Left lung (tissue), 10 donors: ENCODE results near the gene TCEAL1. TPM values are rescaled to one million over a fixed set of nuclear protein-coding genes. Genes with fewer than 3 reads are reported as not detected.

ENCODE experiments used
- ATAC-seq: fragments of 200-7000 bp; cut with Tn5 transposase; one replicate; pipeline ENCODE4 v1.9.1; 2020; ENCODE audit warnings: moderate library complexity
- DNase-seq, 4 donors: peaks; one replicate each; pipeline ENCODE4 v3.0.0-alpha.2; 2013 to 2020
- H3K27ac ChIP-seq, 2 donors: fragments of 200-600 bp; sonication (generic) in 1 of 2; one replicate each; pipeline versions ENCODE4 v1.5.0 to v1.8.0; 2020 to 2021
- H3K27me3 ChIP-seq, 2 donors: fragments of 200-600 bp; sonication (generic) in 1 of 2; one replicate each; pipeline versions ENCODE4 v1.5.0 to v1.8.0; 2020 to 2021
- H3K36me3 ChIP-seq, 2 donors: fragments of 200-600 bp; sonication (generic) in 1 of 2; one replicate each; pipeline versions ENCODE4 v1.5.0 to v1.8.0; 2020 to 2021
- H3K4me1 ChIP-seq, 2 donors: fragments of 200-600 bp; one replicate each; pipeline ENCODE4 v1.8.0; 2021
- H3K4me3 ChIP-seq, 2 donors: fragments of 200-600 bp; sonication (generic) in 1 of 2; one replicate each; pipeline versions ENCODE4 v1.5.0 to v1.8.0; 2020 to 2021; ENCODE audit warnings: mild to moderate bottlenecking in 1 of 2
- H3K9me3 ChIP-seq, 2 donors: fragments of 200-600 bp; sonication (generic) in 1 of 2; one replicate each; pipeline versions ENCODE4 v1.5.0 to v1.8.0; 2020 to 2021
- intact Hi-C, 2 donors: fragments of 100-400 bp; cut with DNase I; formaldehyde crosslinking; loops; one replicate each; pipeline versions ENCODE4 v1.11.2 to v1.14.2; 2022
- polyA plus RNA-seq, 6 donors: library from polyadenylated mRNA; unstranded; fragments of 120-200 nt; gene quantifications; one replicate each; pipeline ENCODE4 v1.2.1, GENCODE V29; 2013; ENCODE audit not compliant: insufficient read length in 6 of 6
- total RNA-seq, 2 donors: library from RNA; stranded (reverse); fragmentation: NEBNext Ultra II Directional; extraction: Animal tissue kit (Norgen Biotek cat#: 25700); gene quantifications; one replicate each; pipeline ENCODE4 v1.2.1, GENCODE V29; 2021
- TF ChIP-seq, protein P1 (sequence below), 2 donors: fragments of 200-600 bp; sonication (generic) in 1 of 2; IDR thresholded peaks; one replicate each; pipeline versions ENCODE4 v1.5.0 to v1.8.0; 2021; ENCODE audit warnings: antibody characterized with exemption in 2 of 2
- donor health status: DM: no; HTN: yes; CAD: no.
- donor health status: DM: no; HTN: no; CAD: no.

TCEAL1 gene
- total and polyA plus RNA-seq, 8 donors = 27.3 to 34.0 (median 32.0) TPM

DNA sequence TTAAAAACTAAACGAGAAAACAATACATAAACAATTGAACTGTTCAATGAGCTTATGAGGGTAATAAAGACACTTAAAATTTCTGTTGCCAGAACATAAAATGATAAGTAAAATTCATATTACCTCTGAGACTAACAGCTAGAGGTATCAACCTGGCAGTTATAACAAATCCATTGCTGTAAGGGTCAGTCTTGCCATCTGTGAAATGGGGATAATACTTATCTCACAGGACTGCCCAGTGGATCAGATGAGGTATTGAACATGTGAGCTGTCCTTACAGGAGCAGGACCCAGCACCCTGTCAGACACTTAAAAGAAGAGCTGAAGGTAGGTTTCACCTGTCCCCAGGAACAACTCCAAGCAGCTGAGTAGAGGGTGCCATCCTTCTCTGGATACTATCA lies 18.5 kb upstream of the TCEAL1 start:
- ATAC-seq (no peak), DNase-seq (no peak)
- Histone ChIP-seq H3K36me3 (no peaks in the 10 kb centered on the region), H3K27me3 (peaks cover 0 to 5% of the 10 kb centered on the region in 2 donors), H3K9me3 (no peaks in the 10 kb centered on the region), H3K4me3 (no peak overlapping the region), H3K4me1 (no peaks in the 10 kb centered on the region), H3K27ac (no peak overlapping the region)
- intact Hi-C loops = no loop called here
- TF ChIP-seq, protein P1, sequence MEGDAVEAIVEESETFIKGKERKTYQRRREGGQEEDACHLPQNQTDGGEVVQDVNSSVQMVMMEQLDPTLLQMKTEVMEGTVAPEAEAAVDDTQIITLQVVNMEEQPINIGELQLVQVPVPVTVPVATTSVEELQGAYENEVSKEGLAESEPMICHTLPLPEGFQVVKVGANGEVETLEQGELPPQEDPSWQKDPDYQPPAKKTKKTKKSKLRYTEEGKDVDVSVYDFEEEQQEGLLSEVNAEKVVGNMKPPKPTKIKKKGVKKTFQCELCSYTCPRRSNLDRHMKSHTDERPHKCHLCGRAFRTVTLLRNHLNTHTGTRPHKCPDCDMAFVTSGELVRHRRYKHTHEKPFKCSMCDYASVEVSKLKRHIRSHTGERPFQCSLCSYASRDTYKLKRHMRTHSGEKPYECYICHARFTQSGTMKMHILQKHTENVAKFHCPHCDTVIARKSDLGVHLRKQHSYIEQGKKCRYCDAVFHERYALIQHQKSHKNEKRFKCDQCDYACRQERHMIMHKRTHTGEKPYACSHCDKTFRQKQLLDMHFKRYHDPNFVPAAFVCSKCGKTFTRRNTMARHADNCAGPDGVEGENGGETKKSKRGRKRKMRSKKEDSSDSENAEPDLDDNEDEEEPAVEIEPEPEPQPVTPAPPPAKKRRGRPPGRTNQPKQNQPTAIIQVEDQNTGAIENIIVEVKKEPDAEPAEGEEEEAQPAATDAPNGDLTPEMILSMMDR (IDR thresholded peaks at IDR 0.05) = no peak

DNA sequence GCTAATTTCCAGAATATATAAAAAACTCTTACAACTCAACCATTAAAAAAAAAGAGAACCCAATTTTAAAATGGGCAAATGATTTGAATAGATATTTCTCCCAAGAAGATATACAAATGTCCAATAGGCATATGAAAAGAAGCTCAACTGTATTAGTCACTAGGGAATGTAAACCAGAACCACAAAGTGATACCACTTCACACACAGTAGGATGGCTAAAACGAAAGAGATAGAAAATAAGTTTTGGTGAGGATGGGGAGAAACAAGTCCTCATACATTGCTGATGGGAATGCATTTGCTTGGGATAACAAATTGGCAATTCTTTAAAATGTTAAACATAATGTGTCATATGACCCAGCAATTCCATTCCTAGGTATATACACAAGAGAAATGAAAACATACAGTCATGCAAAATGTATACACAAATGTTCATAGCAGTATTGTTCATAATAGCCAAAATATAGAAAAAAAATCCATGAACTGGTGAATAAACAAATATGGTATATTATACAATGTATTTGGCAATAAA lies 15.3 kb upstream of the TCEAL1 start:
- Histone ChIP-seq H3K4me1 (no peaks in the 10 kb centered on the region), H3K4me3 (no peak overlapping the region), H3K27me3 (peaks cover 0 to 1% of the 10 kb centered on the region in 2 donors), H3K36me3 (no peaks in the 10 kb centered on the region), H3K27ac (no peak overlapping the region), H3K9me3 (no peaks in the 10 kb centered on the region)
- DNase-seq (no peak), ATAC-seq (no peak)
- TF ChIP-seq, protein P1 (IDR thresholded peaks at IDR 0.05) = no peak
- intact Hi-C loops = no loop called here

DNA sequence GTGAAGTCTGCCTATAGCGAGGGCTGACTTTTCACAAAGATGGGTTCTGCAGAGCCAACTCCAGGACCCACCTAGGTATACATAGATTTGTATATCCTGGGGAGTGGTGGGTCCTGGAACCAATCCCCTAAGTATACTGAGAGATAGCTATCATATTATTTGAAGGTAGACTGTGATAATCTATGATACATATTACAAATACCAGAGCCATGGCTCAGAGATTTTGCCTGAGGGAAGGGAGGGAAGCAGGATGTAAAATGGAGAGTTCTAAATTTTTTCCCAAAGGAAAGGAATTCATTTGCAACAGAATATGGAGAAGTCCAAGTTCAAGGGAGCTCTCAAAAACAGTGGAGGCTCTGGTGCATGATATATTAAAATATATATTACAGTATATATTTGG lies 13.8 kb upstream of the TCEAL1 start:
- TF ChIP-seq, protein P1 (IDR thresholded peaks at IDR 0.05) = no peak
- Histone ChIP-seq H3K9me3 (no peaks in the 10 kb centered on the region), H3K4me1 (no peaks in the 10 kb centered on the region), H3K27ac (no peak overlapping the region), H3K36me3 (no peaks in the 10 kb centered on the region), H3K27me3 (peaks cover 0 to 3% of the 10 kb centered on the region in 2 donors), H3K4me3 (no peak overlapping the region)
- DNase-seq = no peak
- ATAC-seq = no peak
- intact Hi-C loops = no loop called here

DNA sequence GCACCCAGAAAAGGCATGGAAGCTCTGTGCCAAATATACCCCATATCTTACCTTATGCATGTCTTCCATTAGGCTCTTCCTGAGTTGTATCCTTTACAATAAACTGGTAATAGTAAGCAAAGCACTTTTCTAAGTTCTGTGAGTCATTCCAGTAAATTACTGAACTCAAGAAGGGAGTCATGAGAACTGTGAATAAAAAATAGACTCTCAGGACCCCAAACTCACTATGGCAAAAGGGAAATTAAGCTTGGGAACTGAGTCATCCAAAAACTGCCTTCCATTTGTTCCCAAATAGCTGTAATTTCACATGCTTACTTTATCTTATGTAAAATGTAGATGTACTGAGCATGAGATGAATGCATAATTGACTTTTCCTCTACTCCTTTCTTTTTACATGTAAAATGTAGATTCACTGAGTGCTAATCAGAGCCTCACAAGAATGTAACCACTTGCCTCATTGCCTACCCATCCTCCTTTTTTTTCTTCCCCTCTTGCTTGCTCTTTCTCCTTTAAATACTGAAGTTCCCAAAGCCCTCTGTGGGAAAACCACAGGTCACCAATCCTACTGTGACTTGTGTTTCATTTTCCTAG lies 12.9 kb upstream of the TCEAL1 start:
- DNase-seq = no peak
- H3K4me3 ChIP-seq = no peak overlapping the region
- ATAC-seq = no peak
- intact Hi-C loops = no loop called here
- H3K36me3 ChIP-seq = no peaks in the 10 kb centered on the region
- no peaks in the 10 kb centered on the region for H3K4me1 ChIP-seq
- no peak overlapping the region for H3K27ac ChIP-seq
- TF ChIP-seq, protein P1 (IDR thresholded peaks at IDR 0.05) = no peak
- peaks cover 0 to 3% of the 10 kb centered on the region in 2 donors for H3K27me3 ChIP-seq
- H3K9me3 ChIP-seq = no peaks in the 10 kb centered on the region

DNA sequence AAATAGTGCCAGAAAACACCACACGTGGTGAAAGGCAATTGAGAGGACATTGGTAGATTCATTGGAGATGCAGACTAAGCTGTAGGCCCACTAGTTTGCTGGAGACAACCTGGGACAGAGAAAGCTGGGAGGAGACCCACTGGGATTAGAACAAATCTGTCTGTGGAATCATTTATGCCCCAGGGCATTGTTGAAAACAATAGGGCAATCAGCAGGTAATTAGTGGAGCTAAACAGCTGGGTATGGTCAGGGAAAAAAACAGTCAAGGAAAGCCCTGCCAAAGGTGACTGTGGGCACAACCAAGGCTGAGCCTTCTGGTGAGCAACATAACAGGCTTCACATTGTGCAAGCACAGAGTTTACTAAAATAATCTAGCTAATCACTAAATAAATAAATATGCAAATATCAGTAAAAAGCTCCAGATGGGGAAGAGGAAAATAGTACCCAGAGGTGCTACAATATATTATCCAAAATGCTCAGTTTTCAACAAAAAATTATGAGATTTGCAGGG lies 12.0 kb upstream of the TCEAL1 start:
- Histone ChIP-seq H3K36me3 (no peaks in the 10 kb centered on the region), H3K4me3 (no peak overlapping the region), H3K9me3 (no peaks in the 10 kb centered on the region), H3K4me1 (no peaks in the 10 kb centered on the region), H3K27me3 (peaks cover 0 to 3% of the 10 kb centered on the region in 2 donors), H3K27ac (no peak overlapping the region)
- ATAC-seq (no peak), DNase-seq (no peak)
- TF ChIP-seq, protein P1 (IDR thresholded peaks at IDR 0.05) = no peak
- intact Hi-C loops = no loop called here
